Upper lobe of left lung (tissue), 6 donors: Measurements from ENCODE around the gene FLOT2. TPM values are rescaled to one million over a fixed set of nuclear protein-coding genes. Genes with fewer than 3 reads are reported as not detected.

ENCODE experiments used
- ATAC-seq, 2 donors: fragments of 200-7000 bp; cut with Tn5 transposase; one replicate each; pipeline ENCODE4 v1.9.1; 2022; ENCODE audit warnings: mild to moderate bottlenecking in 2 of 2, moderate library complexity in 2 of 2; ENCODE audit not compliant: low FRiP score in 2 of 2
- DNase-seq, 2 donors: peaks; one replicate each; pipeline ENCODE4 v3.0.0-alpha.2; 2019 to 2020
- H3K27ac ChIP-seq, 4 donors: fragments of 200-600 bp; sonication (generic); one replicate each; pipeline ENCODE4 v1.5.1; 2016 to 2019
- H3K27me3 ChIP-seq, 4 donors: fragments of 200-600 bp; sonication (generic); one replicate each; pipeline ENCODE4 v1.5.1; 2017 to 2019
- H3K36me3 ChIP-seq, 4 donors: fragments of 200-600 bp; sonication (generic); one replicate each; pipeline ENCODE4 v1.5.1; 2016 to 2019
- H3K4me1 ChIP-seq, 4 donors: fragments of 200-600 bp; sonication (generic); one replicate each; pipeline ENCODE4 v1.5.1; 2018 to 2019
- H3K4me3 ChIP-seq, 4 donors: fragments of 200-600 bp; sonication (generic); one replicate each; pipeline ENCODE4 v1.5.1; 2017 to 2019; ENCODE audit warnings: mild to moderate bottlenecking in 2 of 4, moderate library complexity in 1 of 4
- H3K9me3 ChIP-seq, 4 donors: fragments of 200-600 bp; sonication (generic); one replicate each; pipeline ENCODE4 v1.5.1; 2018 to 2019
- EP300 ChIP-seq, 4 donors: sonication (generic); formaldehyde crosslinking; IDR thresholded peaks; one replicate each; pipeline ENCODE4 v1.5.1; 2017; ENCODE audit warnings: antibody characterized with exemption in 4 of 4, control low read depth in 2 of 4
- POLR2A ChIP-seq, 4 donors: fragments of 450-650 bp; IDR thresholded peaks; one replicate each; pipeline ENCODE4 v1.5.1; 2016 to 2017; ENCODE audit warnings: antibody characterized with exemption in 4 of 4, mild to moderate bottlenecking in 2 of 4
- POLR2AphosphoS5 ChIP-seq, 2 donors: sonication (generic); formaldehyde crosslinking; IDR thresholded peaks; one replicate each; pipeline ENCODE4 v1.5.1; 2017; ENCODE audit warnings: antibody characterized with exemption in 2 of 2
- WGBS, 2 donors: methylation state at CpG; one replicate each; pipeline ENCODE4 v1.1.5; 2017 to 2018; 5-methylcytosine and 5-hydroxymethylcytosine counted together
- total RNA-seq, 6 donors: library from RNA; depleted of rRNA in 4 of 6; stranded (reverse); fragments of >200 nt in 4 of 6; gene quantifications; one replicate each; pipeline versions ENCODE4 v1.1.0 to v1.2.1, GENCODE V29; 2016 to 2021
- TF ChIP-seq, protein P1 (sequence below), 6 experiments: fragments of 450-650 bp in 4 of 6; fragments of 200-600 bp in 2 of 6; sonication (generic) in 2 of 6; IDR thresholded peaks; one replicate each; pipeline ENCODE4 v1.5.1; 2016 to 2019; ENCODE audit warnings: antibody characterized with exemption in 6 of 6
- donor health status: DM: no; HTN: no; CAD: no; lungs with moderate emphysema.
- donor health status: DM: no; HTN: yes; CAD: no; lungs with severe emphysema.

FLOT2 gene, protein sequence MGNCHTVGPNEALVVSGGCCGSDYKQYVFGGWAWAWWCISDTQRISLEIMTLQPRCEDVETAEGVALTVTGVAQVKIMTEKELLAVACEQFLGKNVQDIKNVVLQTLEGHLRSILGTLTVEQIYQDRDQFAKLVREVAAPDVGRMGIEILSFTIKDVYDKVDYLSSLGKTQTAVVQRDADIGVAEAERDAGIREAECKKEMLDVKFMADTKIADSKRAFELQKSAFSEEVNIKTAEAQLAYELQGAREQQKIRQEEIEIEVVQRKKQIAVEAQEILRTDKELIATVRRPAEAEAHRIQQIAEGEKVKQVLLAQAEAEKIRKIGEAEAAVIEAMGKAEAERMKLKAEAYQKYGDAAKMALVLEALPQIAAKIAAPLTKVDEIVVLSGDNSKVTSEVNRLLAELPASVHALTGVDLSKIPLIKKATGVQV
- 100 to 1,000 TPM in 2 of 6 donors, 10 to 100 TPM in 4; 75.4 to 211 (median 85.8) TPM for total RNA-seq

DNA sequence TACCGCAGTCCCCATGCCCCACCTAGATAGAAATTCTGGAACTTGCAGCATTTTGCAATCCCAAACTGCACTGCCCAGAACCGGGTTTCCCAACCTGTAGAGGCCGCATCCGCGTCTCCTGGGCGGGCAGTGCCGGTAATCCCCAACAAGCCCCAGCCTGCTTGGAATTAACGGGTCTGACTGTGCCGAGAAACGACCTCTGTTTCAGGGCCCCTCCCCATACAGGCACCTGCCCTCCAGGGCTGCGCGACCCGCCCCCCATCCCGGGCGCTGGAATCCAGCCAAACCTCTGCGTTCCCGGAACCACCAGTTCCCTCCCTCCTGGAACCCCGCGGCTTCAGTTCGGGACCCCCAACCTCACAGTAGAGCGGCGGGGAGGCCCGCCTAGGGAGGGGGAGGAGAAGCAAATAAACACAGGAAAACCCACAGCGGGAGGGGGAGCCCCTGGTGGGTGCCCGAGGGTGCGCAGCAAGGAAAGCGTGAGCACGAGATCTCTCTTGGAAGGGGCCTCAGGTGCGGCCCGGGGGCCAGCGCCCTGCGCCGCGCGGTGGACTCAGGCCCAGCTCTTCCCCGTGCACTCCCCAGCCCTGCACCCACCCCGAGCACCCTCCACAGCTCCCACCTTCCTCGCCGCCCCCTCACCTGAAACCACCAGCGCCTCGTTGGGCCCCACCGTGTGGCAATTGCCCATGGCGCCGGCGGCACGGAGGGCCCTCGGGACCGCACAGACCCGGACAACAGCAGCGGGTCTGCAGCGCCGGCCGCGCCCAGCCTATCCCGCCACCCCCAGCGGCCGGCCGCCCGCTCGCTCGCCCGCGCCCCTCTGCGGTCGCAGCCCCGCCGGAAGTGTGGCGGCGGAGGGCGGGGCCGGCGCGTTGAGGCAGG, at the start of gene FLOT2:
FLOT2 (minus strand) TSS at position 850 of the 885 bp plus-strand sequence; CDS start at position 691, 159 bp downstream.
- TF ChIP-seq POLR2AphosphoS5 (IDR thresholded peaks at IDR 0.05) (peak; percentile 51 to 73), EP300 (IDR thresholded peaks at IDR 0.05) (peak in 3 of 4 donors; percentile 3 to 61 (median 21)), POLR2A (IDR thresholded peaks at IDR 0.05) (peak in 3 of 4 donors; percentile 46 to 81 (median 62))
- TF ChIP-seq, protein P1, sequence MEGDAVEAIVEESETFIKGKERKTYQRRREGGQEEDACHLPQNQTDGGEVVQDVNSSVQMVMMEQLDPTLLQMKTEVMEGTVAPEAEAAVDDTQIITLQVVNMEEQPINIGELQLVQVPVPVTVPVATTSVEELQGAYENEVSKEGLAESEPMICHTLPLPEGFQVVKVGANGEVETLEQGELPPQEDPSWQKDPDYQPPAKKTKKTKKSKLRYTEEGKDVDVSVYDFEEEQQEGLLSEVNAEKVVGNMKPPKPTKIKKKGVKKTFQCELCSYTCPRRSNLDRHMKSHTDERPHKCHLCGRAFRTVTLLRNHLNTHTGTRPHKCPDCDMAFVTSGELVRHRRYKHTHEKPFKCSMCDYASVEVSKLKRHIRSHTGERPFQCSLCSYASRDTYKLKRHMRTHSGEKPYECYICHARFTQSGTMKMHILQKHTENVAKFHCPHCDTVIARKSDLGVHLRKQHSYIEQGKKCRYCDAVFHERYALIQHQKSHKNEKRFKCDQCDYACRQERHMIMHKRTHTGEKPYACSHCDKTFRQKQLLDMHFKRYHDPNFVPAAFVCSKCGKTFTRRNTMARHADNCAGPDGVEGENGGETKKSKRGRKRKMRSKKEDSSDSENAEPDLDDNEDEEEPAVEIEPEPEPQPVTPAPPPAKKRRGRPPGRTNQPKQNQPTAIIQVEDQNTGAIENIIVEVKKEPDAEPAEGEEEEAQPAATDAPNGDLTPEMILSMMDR (IDR thresholded peaks at IDR 0.05): peak in 5 of 6 experiments; percentile 31 to 62 (median 44)
- Histone ChIP-seq H3K27me3 (no peaks in the 10 kb centered on the region), H3K27ac (peak within 1 kb of the TSS; percentile 96 to 97 (median 96)), H3K4me3 (peak within 1 kb of the TSS; percentile 81 to 96 (median 94)), H3K4me1 (peaks cover 48 to 70% (median 57%) of the 10 kb centered on the region in 4 donors), H3K9me3 (no peaks in the 10 kb centered on the region), H3K36me3 (no peaks in the 10 kb centered on the region)
- peak; percentile 86 to 93 for DNase-seq
- ATAC-seq: peak; percentile 81 to 88
- 1% methylated on average over 13 to 23 of the region's 73 CpGs for WGBS, 2 donors

DNA sequence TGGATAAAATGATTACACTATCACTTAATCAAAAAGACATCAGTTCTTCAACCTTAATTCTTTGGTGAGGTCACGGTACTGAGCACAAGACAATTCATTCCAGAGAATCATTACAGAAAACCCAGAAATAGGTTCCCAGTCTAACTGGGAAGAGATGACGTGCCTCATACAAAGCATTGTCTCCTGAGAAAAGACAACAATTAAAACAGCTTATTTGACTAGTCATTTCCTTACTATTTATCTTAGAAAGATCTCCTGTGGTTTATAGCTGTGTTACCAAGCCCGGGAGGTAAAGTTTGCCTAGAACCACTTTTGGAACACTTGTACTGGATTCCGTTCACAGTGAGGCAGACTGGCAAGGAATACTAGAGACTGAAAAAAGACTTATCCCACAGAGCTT, 48.7 kb upstream of the FLOT2 start:
- H3K9me3 ChIP-seq: no peaks in the 10 kb centered on the region
- peaks cover 40 to 51% (median 44%) of the 10 kb centered on the region in 4 donors for H3K4me1 ChIP-seq
- no peak overlapping the region for H3K4me3 ChIP-seq
- no peaks in the 10 kb centered on the region for H3K27me3 ChIP-seq
- peak overlapping the region; percentile 27 to 99 (median 70) for H3K27ac ChIP-seq
- peaks cover 0 to 9% (median 0%) of the 10 kb centered on the region in 4 donors for H3K36me3 ChIP-seq
- no peak for ATAC-seq
- TF ChIP-seq EP300 (IDR thresholded peaks at IDR 0.05): no peak
- TF ChIP-seq POLR2A (IDR thresholded peaks at IDR 0.05): no peak
- TF ChIP-seq POLR2AphosphoS5 (IDR thresholded peaks at IDR 0.05): no peak
- TF ChIP-seq, protein P1 (IDR thresholded peaks at IDR 0.05): no peak
- no peak for DNase-seq
- 37 to 42% methylated on average over 4 of the region's 4 CpGs for WGBS, 2 donors

DNA sequence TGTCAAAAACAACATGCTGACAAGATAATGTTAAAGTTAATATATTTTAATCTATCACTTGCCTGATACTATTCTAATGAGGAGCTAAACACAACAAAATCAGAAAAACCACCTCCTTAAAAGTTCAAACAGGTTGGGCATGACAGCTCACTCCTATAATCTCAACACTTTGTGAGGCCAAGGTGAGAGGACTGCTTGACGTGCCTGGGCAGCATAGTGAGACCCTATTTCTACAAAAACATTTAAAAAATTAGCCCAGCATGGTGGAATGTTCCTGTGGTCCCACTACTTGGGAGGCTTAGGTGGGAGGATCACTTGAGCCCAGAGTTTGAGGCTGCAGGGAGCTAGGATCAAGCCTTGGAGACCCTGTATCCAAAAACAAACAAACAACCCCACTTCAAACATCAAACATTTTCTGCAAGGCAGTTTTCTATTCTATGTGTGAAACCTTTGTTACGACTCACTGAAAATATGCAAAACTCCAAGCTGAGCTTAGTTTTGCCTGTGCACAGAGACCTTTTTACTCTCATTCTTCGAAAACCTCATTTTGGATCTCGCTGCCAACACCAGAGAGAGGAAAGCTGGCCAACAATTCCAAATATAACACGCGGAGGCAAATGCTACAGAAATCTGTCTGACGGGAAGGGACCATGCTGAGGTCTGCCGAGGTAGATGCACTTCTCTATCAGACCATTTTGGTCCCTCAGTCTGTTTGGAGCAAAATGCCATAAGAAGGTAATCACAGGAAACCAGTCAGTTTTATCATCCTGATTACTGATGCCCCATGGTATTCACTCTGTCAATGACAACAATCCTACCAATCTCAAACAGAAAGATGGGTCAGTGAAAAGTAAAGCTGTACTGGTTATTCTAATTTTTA, 47.6 kb upstream of the FLOT2 start:
- Histone ChIP-seq H3K4me3 (no peak overlapping the region), H3K27ac (peak overlapping the region; percentile 27 to 99 (median 70)), H3K9me3 (no peaks in the 10 kb centered on the region), H3K4me1 (peaks cover 51 to 62% (median 54%) of the 10 kb centered on the region in 4 donors), H3K27me3 (no peaks in the 10 kb centered on the region), H3K36me3 (peaks cover 0 to 9% (median 0%) of the 10 kb centered on the region in 4 donors)
- DNase-seq (no peak), ATAC-seq (no peak)
- 74 to 79% methylated on average over 8 of the region's 8 CpGs for WGBS, 2 donors
- TF ChIP-seq POLR2AphosphoS5 (IDR thresholded peaks at IDR 0.05) (no peak), POLR2A (IDR thresholded peaks at IDR 0.05) (no peak), EP300 (IDR thresholded peaks at IDR 0.05) (no peak)
- TF ChIP-seq, protein P1 (IDR thresholded peaks at IDR 0.05): no peak

GRCh38 chr17:28944343-28944742, 46.8 kb upstream of the FLOT2 start:
- WGBS, 2 donors: 82 to 87% methylated on average over 4 of the region's 4 CpGs
- TF ChIP-seq EP300 (IDR thresholded peaks at IDR 0.05) (no peak), POLR2AphosphoS5 (IDR thresholded peaks at IDR 0.05) (no peak), POLR2A (IDR thresholded peaks at IDR 0.05) (no peak)
- TF ChIP-seq, protein P1 (IDR thresholded peaks at IDR 0.05): no peak
- no peaks in the 10 kb centered on the region for H3K9me3 ChIP-seq
- peaks cover 54 to 69% (median 59%) of the 10 kb centered on the region in 4 donors for H3K4me1 ChIP-seq
- H3K36me3 ChIP-seq: peaks cover 0 to 9% (median 0%) of the 10 kb centered on the region in 4 donors
- DNase-seq (no peak), ATAC-seq (no peak)
- no peak overlapping the region for H3K27ac ChIP-seq
- no peaks in the 10 kb centered on the region for H3K27me3 ChIP-seq
- no peak overlapping the region for H3K4me3 ChIP-seq
